Limb (tissue), 2 donors: ENCODE data around the gene PCBP3.
"Not testable (repeated sequence)": the region's sequence is repeated elsewhere in the genome, so short reads cannot be mapped to it uniquely, and the experiment has no call there.

Experiments
- DNase-seq, 2 donors: peaks; one replicate each; pipeline ENCODE4 v3.0.0-alpha.2; 2016; ENCODE audit errors: extremely low spot score in 2 of 2

Gene PCBP3

GRCh38 chr21:45872471-45872870, 228.9 kb downstream of the PCBP3 start:
- DNase-seq: no peak

- no peak for DNase-seq
These were observed 229.4 kb downstream of the PCBP3 start for GRCh38 chr21:45872902-45873301.

- no peak for DNase-seq
These were observed 229.9 kb downstream of the PCBP3 start for GRCh38 chr21:45873418-45873817.

- DNase-seq: no peak
These were observed 230.3 kb downstream of the PCBP3 start for GRCh38 chr21:45873866-45874265.

GRCh38 chr21:45874716-45875415, 231.3 kb downstream of the PCBP3 start:
- peak; percentile 48 to 80 for DNase-seq

GRCh38 chr21:45875416-45875760, 231.9 kb downstream of the PCBP3 start:
- no peak for DNase-seq

- DNase-seq: no peak
These were observed 232.4 kb downstream of the PCBP3 start for GRCh38 chr21:45875881-45876280.

GRCh38 chr21:45876381-45877170, 233.1 kb downstream of the PCBP3 start:
- peak in 1 of 2 donors; percentile 67 for DNase-seq

- no peak for DNase-seq
These were observed 233.6 kb downstream of the PCBP3 start for GRCh38 chr21:45877171-45877438.

GRCh38 chr21:45877821-45878469, 234.4 kb downstream of the PCBP3 start:
- DNase-seq: no peak

GRCh38 chr21:45880097-45881068, 236.9 kb downstream of the PCBP3 start:
- peak; percentile 58 to 75 for DNase-seq

GRCh38 chr21:45882645-45883044, 239.1 kb downstream of the PCBP3 start:
- no peak for DNase-seq

- DNase-seq: no peak
These were observed 239.6 kb downstream of the PCBP3 start for GRCh38 chr21:45883090-45883489.

GRCh38 chr21:45885597-45885929, 242.0 kb downstream of the PCBP3 start:
- DNase-seq: no peak

- DNase-seq: not testable (repeated sequence)
These were observed 242.5 kb downstream of the PCBP3 start for GRCh38 chr21:45885930-45886601.

GRCh38 chr21:45886610-45887026, 243.1 kb downstream of the PCBP3 start:
- DNase-seq: no peak

- DNase-seq: peak in 1 of 2 donors; percentile 31
These were observed 243.6 kb downstream of the PCBP3 start for GRCh38 chr21:45887120-45887611.

GRCh38 chr21:45887788-45888187, 244.3 kb downstream of the PCBP3 start:
- no peak for DNase-seq

GRCh38 chr21:45888386-45889009, 245.0 kb downstream of the PCBP3 start:
- no peak for DNase-seq

GRCh38 chr21:45889256-45889655, 245.7 kb downstream of the PCBP3 start:
- no peak for DNase-seq
